NB4 (cell line): ENCODE data around the gene MYCBP2.

Source experiments
- CTCF ChIP-seq: IDR thresholded peaks from one replicate; pipeline ENCODE4 v1.5.1; 2012; ENCODE audit warnings: low read depth, low read length
- MYC ChIP-seq: IDR thresholded peaks from 2 replicates; pipeline ENCODE4 v1.6.1; 2011; ENCODE audit warnings: low read depth, low read length
- POLR2A ChIP-seq: IDR thresholded peaks from 2 replicates; pipeline ENCODE4 v1.6.1; 2011; ENCODE audit warnings: mild to moderate bottlenecking; ENCODE audit not compliant: insufficient read length; ENCODE audit errors: extremely low read depth
- TF ChIP-seq, protein P1 (sequence below): IDR thresholded peaks from 2 replicates; pipeline ENCODE4 v1.6.1; 2011; ENCODE audit warnings: low read depth, low read length

DNA sequence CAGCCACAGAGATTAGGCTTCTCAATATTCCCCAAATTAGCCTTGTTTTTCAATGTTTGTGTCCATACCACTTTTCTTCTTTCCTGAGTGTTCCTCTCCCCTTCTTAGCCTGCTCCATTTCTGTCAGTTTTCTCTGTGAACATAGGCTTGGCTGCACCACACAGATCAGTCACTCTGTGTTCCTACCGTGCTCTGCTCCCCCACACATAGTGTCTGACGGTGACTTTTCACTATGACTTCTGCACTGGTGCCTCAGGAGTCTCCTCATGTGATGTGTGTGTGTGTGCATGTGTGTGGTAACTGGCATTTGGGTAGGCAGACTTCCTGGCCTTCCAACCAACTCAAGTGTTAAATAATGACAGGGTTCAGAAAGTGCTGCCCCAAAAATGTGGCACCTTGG, 47.9 kb upstream of the MYCBP2 start:
- TF ChIP-seq CTCF: no peak
- no peak for TF ChIP-seq POLR2A
- TF ChIP-seq, protein P1, sequence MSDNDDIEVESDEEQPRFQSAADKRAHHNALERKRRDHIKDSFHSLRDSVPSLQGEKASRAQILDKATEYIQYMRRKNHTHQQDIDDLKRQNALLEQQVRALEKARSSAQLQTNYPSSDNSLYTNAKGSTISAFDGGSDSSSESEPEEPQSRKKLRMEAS: no peak
- no peak for TF ChIP-seq MYC
